Spleen (tissue), 11 donors: ENCODE data around the gene APBB3. TPM values are rescaled to one million over a fixed set of nuclear protein-coding genes. Genes with fewer than 3 reads are reported as not detected.

Experiments
- DNase-seq: peaks from one replicate; pipeline ENCODE4 v3.0.0-alpha.2; 2020
- H3K27ac ChIP-seq, 8 donors: fragments of 200-600 bp; sonication (generic) in 7 of 8; 1 replicate in 4 of 8; 2 replicates in 4 of 8; pipeline versions ENCODE4 v1.5.0 to v1.8.0; 2016 to 2021; ENCODE audit warnings: inconsistent platforms in 4 of 8, mild to moderate bottlenecking in 4 of 8, moderate library complexity in 1 of 8
- H3K27me3 ChIP-seq, 7 donors: fragments of 200-600 bp; sonication (generic) in 6 of 7; replicated peaks in 1 of 7; 1 replicate in 4 of 7; 2 replicates in 3 of 7; pipeline versions ENCODE4 v1.5.0 to v1.8.0; 2016 to 2021; ENCODE audit warnings: inconsistent platforms in 3 of 7, mild to moderate bottlenecking in 1 of 7
- H3K36me3 ChIP-seq, 6 donors: fragments of 200-600 bp; sonication (generic) in 5 of 6; 1 replicate in 4 of 6; 2 replicates in 2 of 6; pipeline versions ENCODE4 v1.5.0 to v1.8.0; 2016 to 2021; ENCODE audit warnings: inconsistent platforms in 2 of 6
- H3K4me1 ChIP-seq, 6 donors: fragments of 200-600 bp; sonication (generic) in 5 of 6; 1 replicate in 3 of 6; 2 replicates in 3 of 6; pipeline versions ENCODE4 v1.5.0 to v1.8.0; 2016 to 2021; ENCODE audit warnings: inconsistent platforms in 3 of 6
- H3K4me3 ChIP-seq, 8 donors: fragments of 200-600 bp; sonication (generic) in 7 of 8; 1 replicate in 4 of 8; 2 replicates in 4 of 8; pipeline versions ENCODE4 v1.5.0 to v1.8.0; 2016 to 2021; ENCODE audit warnings: inconsistent platforms in 4 of 8, mild to moderate bottlenecking in 4 of 8, moderate library complexity in 2 of 8
- H3K9me3 ChIP-seq, 8 donors: fragments of 200-600 bp; sonication (generic) in 7 of 8; 1 replicate in 4 of 8; 2 replicates in 4 of 8; pipeline versions ENCODE4 v1.5.0 to v1.8.0; 2016 to 2021; ENCODE audit warnings: inconsistent platforms in 4 of 8
- CTCF ChIP-seq, 11 experiments: fragments of 200-600 bp in 7 of 11; fragments of 450-650 bp in 4 of 11; sonication (generic) in 4 of 11; IDR thresholded peaks in 8 of 11; conservative IDR thresholded peaks in 3 of 11; 1 replicate in 7 of 11; 2 replicates in 4 of 11; pipeline versions ENCODE4 v1.4.0 to v1.8.0; 2016 to 2021; ENCODE audit warnings: antibody characterized with exemption in 11 of 11, inconsistent platforms in 4 of 11, mild to moderate bottlenecking in 1 of 11
- POLR2A ChIP-seq, 3 donors: fragments of 450-650 bp; IDR thresholded peaks; one replicate each; pipeline ENCODE4 v1.5.1; 2017; ENCODE audit warnings: antibody characterized with exemption in 3 of 3, mild to moderate bottlenecking in 1 of 3
- POLR2AphosphoS5 ChIP-seq, 3 donors: sonication (generic); formaldehyde crosslinking; IDR thresholded peaks; one replicate each; pipeline ENCODE4 v1.5.1; 2017; ENCODE audit warnings: antibody characterized with exemption in 3 of 3
- WGBS, 5 donors: extraction: QIAGEN DNeasy Blood & Tissue Kit in 3 of 5; methylation state at CpG; one replicate each; pipeline versions ENCODE4 v1.1.5 to v1.1.7; 2013 to 2018; 5-methylcytosine and 5-hydroxymethylcytosine counted together
- intact Hi-C: fragments of 100-400 bp; cut with DNase I; formaldehyde crosslinking; loops from one replicate; pipeline ENCODE4 v1.15.0; 2023; ENCODE audit warnings: low total_unique reads
- polyA plus RNA-seq, 3 donors: library from polyadenylated mRNA; stranded (reverse); fragments of 200-250 nt; gene quantifications; one replicate each; pipeline ENCODE4 v1.2.1, GENCODE V29; 2013
- total RNA-seq, 7 donors: library from RNA; depleted of rRNA in 3 of 7; stranded (reverse); fragments of >200 nt in 3 of 7; fragmentation: NEBNext Ultra II Directional in 4 of 7; extraction: Animal tissue kit (Norgen Biotek cat#: 25700) in 4 of 7; gene quantifications; one replicate each; pipeline versions ENCODE4 v1.1.0 to v1.2.1, GENCODE V29; 2016 to 2021
- donor health status: healthy with polysubstance abuse.
- donor health status: DM: no; HTN: no; CAD: no; lungs with moderate emphysema.
- donor health status: DM: no; HTN: no; CAD: no.
- donor health status: Bipolar disorder and iron deficiency.
- donor health status: healthy.
- donor health status: DM: no; HTN: no; CAD: no.
- donor health status: DM: yes; HTN: yes; CAD: no.

Gene APBB3
- total and polyA plus RNA-seq, 10 donors, result 26.0 to 57.8 (median 41.9) TPM

GRCh38 chr5:140548300-140548688 is 16.1 kb downstream of the APBB3 start:
- WGBS, 5 donors, result 4 to 20% (median 11%) methylated on average over 5 of the region's 5 CpGs; no CpG with 5 or more reads in 1 of the 5 donors
- no peaks in the 10 kb centered on the region for H3K9me3 ChIP-seq
- H3K27me3 ChIP-seq, result no peaks in the 10 kb centered on the region
- H3K36me3 ChIP-seq, result peaks cover 0 to 71% (median 34%) of the 10 kb centered on the region in 6 donors
- H3K27ac ChIP-seq, result peak overlapping the region; percentile 88 to 98 (median 92)
- intact Hi-C loops, result no loop called here
- H3K4me3 ChIP-seq, result peak overlapping the region; percentile 41 to 78 (median 47)
- TF ChIP-seq POLR2A (IDR thresholded peaks at IDR 0.05), result no peak
- no peak for TF ChIP-seq POLR2AphosphoS5 (IDR thresholded peaks at IDR 0.05)
- TF ChIP-seq CTCF (IDR thresholded peaks at IDR 0.05 in 8 of 11, conservative IDR thresholded peaks at IDR 0.05 in 3 of 11), result no peak
- peaks cover 16 to 53% (median 46%) of the 10 kb centered on the region in 6 donors for H3K4me1 ChIP-seq
- no peak for DNase-seq

- DNase-seq, result peak; percentile 98
- Histone ChIP-seq H3K9me3 (no peaks in the 10 kb centered on the region), H3K27ac (peak within 1 kb of the TSS; percentile 88 to 98 (median 92)), H3K4me1 (peaks cover 16 to 47% (median 43%) of the 10 kb centered on the region in 6 donors), H3K4me3 (peak within 1 kb of the TSS; percentile 41 to 78 (median 47)), H3K27me3 (no peaks in the 10 kb centered on the region), H3K36me3 (peaks cover 0 to 71% (median 36%) of the 10 kb centered on the region in 6 donors)
- intact Hi-C loops, result no loop called here
- WGBS, 5 donors, result 1 to 6% (median 2%) methylated on average over 30 to 52 of the region's 52 CpGs
- TF ChIP-seq POLR2A (IDR thresholded peaks at IDR 0.05) (peak; percentile 24 to 57 (median 56)), CTCF (IDR thresholded peaks at IDR 0.05 in 8 of 11, conservative IDR thresholded peaks at IDR 0.05 in 3 of 11) (peak; percentile 57 to 91 (median 79)), POLR2AphosphoS5 (IDR thresholded peaks at IDR 0.05) (peak; percentile 96 to 97 (median 97))
These were observed 16.7 kb downstream of the APBB3 start, which contains the start of gene EIF4EBP3 for GRCh38 chr5:140547508-140548299. EIF4EBP3 (plus strand) TSS chr5:140547662; CDS start chr5:140547738, 76 bp downstream.

- peak overlapping the region in 7 of 8 donors; percentile 41 to 78 (median 48) for H3K4me3 ChIP-seq
- H3K27me3 ChIP-seq, result no peaks in the 10 kb centered on the region
- TF ChIP-seq POLR2AphosphoS5 (IDR thresholded peaks at IDR 0.05) (no peak), CTCF (IDR thresholded peaks at IDR 0.05 in 8 of 11, conservative IDR thresholded peaks at IDR 0.05 in 3 of 11) (no peak), POLR2A (IDR thresholded peaks at IDR 0.05) (no peak)
- intact Hi-C loops, result no loop called here
- peak; percentile 83 for DNase-seq
- no peaks in the 10 kb centered on the region for H3K9me3 ChIP-seq
- peaks cover 0 to 71% (median 34%) of the 10 kb centered on the region in 6 donors for H3K36me3 ChIP-seq
- peak overlapping the region; percentile 88 to 98 (median 92) for H3K27ac ChIP-seq
- H3K4me1 ChIP-seq, result peaks cover 16 to 45% (median 42%) of the 10 kb centered on the region in 6 donors
- WGBS, 5 donors, result 52 to 67% (median 61%) methylated on average over 13 of the region's 13 CpGs
These were observed 17.4 kb downstream of the APBB3 start for GRCh38 chr5:140546851-140547507.
